Thoracic aorta (tissue), 2 donors: ENCODE results near the gene KHNYN. TPM values are rescaled to one million over a fixed set of nuclear protein-coding genes. Genes with fewer than 3 reads are reported as not detected.
"Not testable (repeated sequence)": the region's sequence is repeated elsewhere in the genome, so short reads cannot be mapped to it uniquely, and the experiment has no call there.

Source experiments
- ATAC-seq: fragments of 150-250 bp; one replicate; pipeline ENCODE4 v1.8.0; 2017; ENCODE audit warnings: low read depth; ENCODE audit not compliant: insufficient number of reproducible peaks, low FRiP score
- DNase-seq: peaks from one replicate; pipeline ENCODE4 v3.0.0-alpha.2; 2020; ENCODE audit warnings: low spot score
- H3K27ac ChIP-seq, 2 donors: fragments of 200-600 bp; sonication (generic); 1 replicate in 1 of 2; 2 replicates in 1 of 2; pipeline ENCODE4 v1.5.1; 2016; ENCODE audit warnings: mild to moderate bottlenecking in 2 of 2, moderate library complexity in 2 of 2
- H3K27me3 ChIP-seq: fragments of 200-600 bp; sonication (generic); replicated peaks from 2 replicates; pipeline ENCODE4 v1.6.0; 2016; ENCODE audit warnings: mild to moderate bottlenecking; ENCODE audit not compliant: insufficient read depth
- H3K36me3 ChIP-seq: fragments of 200-600 bp; sonication (generic); one replicate; pipeline ENCODE4 v1.5.1; 2016
- H3K4me1 ChIP-seq, 2 donors: fragments of 200-600 bp; sonication (generic); 1 replicate in 1 of 2; 2 replicates in 1 of 2; pipeline versions ENCODE4 v1.5.1 to v1.6.0; 2016; ENCODE audit warnings: low read depth in 2 of 2, mild to moderate bottlenecking in 1 of 2; ENCODE audit not compliant: control insufficient read depth in 1 of 2
- H3K4me3 ChIP-seq: fragments of 200-600 bp; sonication (generic); 2 replicates; pipeline ENCODE4 v1.5.1; 2016; ENCODE audit warnings: mild to moderate bottlenecking
- H3K9me3 ChIP-seq: fragments of 200-600 bp; sonication (generic); 2 replicates; pipeline ENCODE4 v1.5.1; 2016
- CTCF ChIP-seq: fragments of 200-600 bp; sonication (generic); IDR thresholded peaks from one replicate; pipeline ENCODE4 v1.5.1; 2019; ENCODE audit warnings: antibody characterized with exemption
- total RNA-seq, 2 donors: library from RNA; depleted of rRNA; stranded (reverse); fragments of >200 nt; gene quantifications; one replicate each; pipeline versions ENCODE4 v1.1.0 to v1.2.3, GENCODE V29; 2016

The KHNYN gene
- total RNA-seq, 2 donors from 2014 or later, result 62.8 to 71.6 TPM

DNA sequence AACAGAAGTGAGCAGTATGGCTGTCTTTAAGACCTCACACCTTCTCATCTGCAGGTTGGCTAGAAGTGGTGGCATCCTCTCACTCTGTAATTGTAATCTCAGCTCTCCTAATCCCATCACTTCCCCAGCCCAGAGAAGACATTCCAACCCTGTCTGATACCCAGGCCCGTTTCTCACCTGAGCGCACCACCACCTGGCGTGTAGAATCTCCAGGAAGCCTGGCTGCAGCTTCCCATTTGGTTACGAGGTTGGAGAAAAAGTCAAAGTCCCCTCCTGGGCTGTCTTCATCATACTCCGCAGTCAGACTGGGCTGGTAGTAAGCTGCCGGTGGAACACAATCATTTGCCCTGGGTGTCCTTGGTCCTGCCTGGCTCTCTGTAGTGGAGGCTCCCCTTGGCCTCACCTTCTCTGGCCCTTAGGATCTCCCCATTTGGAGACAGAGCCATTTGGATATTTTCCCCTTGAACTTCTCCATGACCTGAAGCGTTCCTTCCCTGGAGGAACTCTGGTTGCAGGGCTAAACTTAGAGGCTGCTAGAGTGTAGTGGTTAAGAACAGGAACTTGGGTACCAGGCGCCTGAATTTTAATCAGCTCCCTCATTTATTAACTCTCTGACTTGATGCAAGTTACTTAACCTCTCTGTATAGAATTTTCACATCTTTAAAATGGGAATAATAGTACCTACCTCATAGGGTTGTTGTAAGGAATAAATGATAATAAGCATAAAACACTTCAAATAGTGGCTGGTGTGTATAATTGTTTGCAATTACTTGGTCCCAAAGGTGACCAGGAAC, 11.0 kb downstream of the KHNYN start:
- peaks cover 43% of the 10 kb centered on the region for H3K36me3 ChIP-seq

DNA sequence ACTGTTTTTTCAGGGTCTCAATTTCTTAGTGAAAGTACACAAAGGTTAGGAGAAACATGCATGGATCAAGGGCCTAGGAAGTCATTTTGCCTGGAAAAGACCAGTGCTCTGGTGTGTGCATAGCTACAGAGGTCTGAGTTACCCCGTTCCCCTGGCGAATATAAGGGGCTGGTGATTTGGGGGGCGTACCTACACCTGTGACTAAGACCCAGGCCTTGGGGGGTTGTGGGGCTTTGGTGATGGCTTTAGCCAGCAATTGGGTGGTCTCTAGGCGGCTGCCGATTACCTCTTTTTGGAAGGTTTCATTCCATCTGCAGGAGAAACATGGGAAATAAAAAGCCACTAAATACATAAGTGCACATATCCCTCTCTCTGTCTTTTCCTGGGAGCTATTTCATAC, 11.7 kb downstream of the KHNYN start:
- Histone ChIP-seq H3K36me3 (peaks cover 36% of the 10 kb centered on the region), H3K4me1 (peaks cover 5 to 29% of the 10 kb centered on the region in 2 donors), H3K9me3 (no peaks in the 10 kb centered on the region), H3K27ac (peak overlapping the region; percentile 100), H3K27me3 (no peaks in the 10 kb centered on the region), H3K4me3 (peak overlapping the region; percentile 95)
- no peak for TF ChIP-seq CTCF
- ATAC-seq, result no peak
- DNase-seq, result no peak

More for the DNA sequence above, 11.0 kb downstream of the KHNYN start:
- no peak overlapping the region for H3K27ac ChIP-seq
- ATAC-seq, result no peak
- no peak for DNase-seq
- no peak for TF ChIP-seq CTCF
- peaks cover 5 to 33% of the 10 kb centered on the region in 2 donors for H3K4me1 ChIP-seq
- H3K27me3 ChIP-seq, result no peaks in the 10 kb centered on the region
- no peak overlapping the region for H3K4me3 ChIP-seq
- no peaks in the 10 kb centered on the region for H3K9me3 ChIP-seq

- peak overlapping the region; percentile 95 for H3K4me3 ChIP-seq
- H3K27me3 ChIP-seq, result no peaks in the 10 kb centered on the region
- peak overlapping the region; percentile 100 for H3K27ac ChIP-seq
- peak; percentile 12 for TF ChIP-seq CTCF
- H3K36me3 ChIP-seq, result peaks cover 35% of the 10 kb centered on the region
- H3K9me3 ChIP-seq, result no peaks in the 10 kb centered on the region
- peaks cover 5 to 25% of the 10 kb centered on the region in 2 donors for H3K4me1 ChIP-seq
- ATAC-seq (no peak), DNase-seq (no peak)
Observed at GRCh38 chr14:24441904-24442239, 12.1 kb downstream of the KHNYN start.

DNA sequence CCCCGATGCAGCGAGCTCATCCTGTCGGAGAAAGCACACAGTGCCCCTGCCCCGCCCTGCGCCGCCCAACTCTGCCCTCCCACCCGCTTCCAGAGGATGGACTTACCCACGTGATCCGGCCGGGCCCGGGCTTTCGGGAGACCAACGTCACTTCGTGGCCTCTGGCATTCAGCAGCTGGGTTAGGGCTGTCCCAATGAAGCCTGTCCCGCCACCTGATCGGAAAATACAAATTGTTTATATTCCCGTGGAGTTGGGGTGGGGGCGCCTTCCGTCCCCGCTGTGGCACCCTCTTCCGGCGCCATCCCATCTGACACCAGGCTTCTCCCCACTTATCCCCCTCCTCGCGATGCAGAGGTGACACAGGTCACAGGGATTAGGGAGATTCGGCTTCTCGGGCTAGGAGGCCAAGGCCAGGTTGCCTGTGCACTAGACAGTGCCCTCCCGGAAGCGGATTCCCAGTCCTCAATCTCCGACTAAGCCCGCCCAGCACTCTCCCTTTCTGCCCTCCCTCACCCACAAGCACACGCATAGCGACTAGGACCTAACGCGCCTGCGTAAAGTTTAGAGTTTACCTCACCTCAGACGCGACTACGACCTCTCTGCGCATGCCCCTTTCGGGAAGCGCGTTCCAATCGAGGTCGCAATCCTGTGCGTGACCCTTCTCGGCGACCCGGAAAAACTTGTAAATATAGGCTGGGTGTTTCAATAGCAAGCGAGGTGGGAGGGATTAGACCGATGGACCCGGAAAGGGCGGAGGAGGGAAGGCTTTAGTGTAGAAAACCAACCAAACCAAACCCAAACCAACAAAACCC, 12.7 kb downstream of the KHNYN start, which contains the start of gene SDR39U1:
SDR39U1 (minus strand) TSS at position 537 of the 813 bp plus-strand sequence; CDS start at position 530, 7 bp downstream.
- ATAC-seq (peak; percentile 91), DNase-seq (peak; percentile 93)
- Histone ChIP-seq H3K9me3 (no peaks in the 10 kb centered on the region), H3K27ac (peak within 1 kb of the TSS; percentile 100), H3K27me3 (no peaks in the 10 kb centered on the region), H3K4me1 (peaks cover 5 to 21% of the 10 kb centered on the region in 2 donors), H3K4me3 (peak within 1 kb of the TSS; percentile 95), H3K36me3 (peaks cover 29% of the 10 kb centered on the region)
- peak; percentile 2 for TF ChIP-seq CTCF

DNA sequence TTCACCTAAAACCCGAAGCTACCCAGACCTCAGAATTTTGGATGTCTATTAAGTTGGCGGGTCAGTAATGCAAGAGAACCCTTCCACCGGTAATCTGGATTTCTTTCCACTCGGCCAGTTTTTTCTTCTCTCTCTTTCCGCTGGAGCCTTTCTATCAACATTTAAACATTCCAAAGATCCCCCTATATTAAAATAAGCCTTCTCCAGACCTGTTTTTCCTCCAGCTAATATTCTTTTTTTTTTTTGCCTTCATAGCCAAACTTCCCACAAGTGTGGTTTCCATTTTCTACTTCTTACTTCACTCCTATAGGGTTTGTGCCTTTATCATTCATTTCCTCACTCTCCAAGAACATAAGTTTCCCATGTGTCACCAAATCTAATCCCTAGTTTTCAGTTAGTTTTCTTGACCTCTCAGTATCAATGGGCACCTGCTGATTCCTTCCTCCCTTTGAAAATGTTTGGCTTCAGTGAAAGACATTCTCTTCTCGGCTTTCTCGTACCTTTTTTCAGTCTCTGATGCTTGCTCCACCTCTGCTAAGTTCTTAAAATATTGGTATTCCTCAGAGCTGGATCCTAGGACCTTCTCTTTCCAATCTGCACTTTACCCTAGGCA, 13.4 kb downstream of the KHNYN start:
- H3K9me3 ChIP-seq, result no peaks in the 10 kb centered on the region
- no peak for TF ChIP-seq CTCF
- ATAC-seq (no peak), DNase-seq (no peak)
- H3K4me1 ChIP-seq, result peaks cover 5 to 21% of the 10 kb centered on the region in 2 donors
- peaks cover 22% of the 10 kb centered on the region for H3K36me3 ChIP-seq
- no peaks in the 10 kb centered on the region for H3K27me3 ChIP-seq
- H3K27ac ChIP-seq, result peak overlapping the region; percentile 100
- H3K4me3 ChIP-seq, result peak overlapping the region; percentile 95

DNA sequence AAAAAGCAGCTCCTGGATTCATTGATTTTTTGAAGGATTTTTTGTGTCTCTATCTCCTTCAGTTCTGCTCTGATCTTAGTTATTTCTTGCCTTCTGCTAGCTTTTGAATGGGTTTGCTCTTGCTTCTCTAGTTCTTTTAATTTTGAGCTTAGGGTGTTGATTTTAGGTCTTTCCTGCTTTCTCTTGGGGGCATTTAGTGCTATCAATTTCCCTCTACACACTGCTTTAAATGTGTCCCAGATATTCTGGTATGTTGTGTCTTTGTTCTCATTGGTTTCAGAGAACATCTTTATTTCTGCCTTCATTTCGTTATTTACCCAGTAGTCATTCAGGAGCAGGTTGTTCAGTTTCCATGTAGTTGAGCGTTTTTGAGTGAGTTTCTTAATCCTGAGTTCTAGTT, 21.1 kb downstream of the KHNYN start:
- not testable (repeated sequence) for DNase-seq, ATAC-seq, H3K4me3 ChIP-seq, H3K9me3 ChIP-seq, H3K27me3 ChIP-seq, H3K4me1 ChIP-seq, H3K27ac ChIP-seq, H3K36me3 ChIP-seq
